ENCODE data around the gene OR52K1. TPM values are rescaled to one million over a fixed set of nuclear protein-coding genes. Genes with fewer than 3 reads are reported as not detected.
"Not testable (repeated sequence)": the region's sequence is repeated elsewhere in the genome, so short reads cannot be mapped to it uniquely, and the experiment has no call there.

Gene OR52K1
- total RNA-seq, 2 experiments from 2014 or later = not detected

DNA sequence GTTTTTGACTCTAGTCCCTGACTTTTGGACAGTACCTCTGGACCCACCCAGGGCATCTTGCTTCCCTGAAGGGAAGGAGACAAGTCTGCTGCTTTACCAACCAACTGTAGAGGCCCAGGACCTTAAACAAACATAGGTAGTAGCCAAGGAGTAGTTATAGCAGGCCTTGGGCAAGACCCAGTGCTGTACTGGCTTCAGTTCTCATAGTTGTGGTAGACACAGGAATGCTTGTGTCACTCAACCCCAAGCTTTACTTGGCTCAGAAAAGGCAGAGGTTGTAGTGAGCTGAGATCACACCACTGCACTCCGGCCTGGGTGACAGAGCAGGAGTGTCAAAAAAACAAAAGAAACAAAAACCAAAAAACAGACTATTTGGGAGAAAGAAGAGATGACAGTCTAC is 41.2 kb downstream of the OR52K1 start:
- POLR2A ChIA-PET = no interaction called here
- H3K27me3 ChIP-seq (ENCODE audit: control insufficient read depth in 1 of 2, insufficient read depth in 2 of 2, low read length in 2 of 2) = no peaks in the 10 kb centered on the region
- no peak overlapping the region for H3K27ac Mint-ChIP-seq
- no peaks in the 10 kb centered on the region for H3K4me1 Mint-ChIP-seq (ENCODE audit: low read depth)
- H3K4me3 ChIP-seq (ENCODE audit: low read length) = no peak overlapping the region
- peaks cover 45% of the 10 kb centered on the region for H3K27me3 Mint-ChIP-seq
- H3K9me3 Mint-ChIP-seq = no peaks in the 10 kb centered on the region
- no peaks in the 10 kb centered on the region for H3K36me3 ChIP-seq (ENCODE audit: insufficient read depth, low read length)
- no peak overlapping the region for H3K27ac ChIP-seq (ENCODE audit: low read depth in 1 of 2, low read length in 2 of 2)
- no peaks in the 10 kb centered on the region for H3K36me3 Mint-ChIP-seq (ENCODE audit: low read depth)
- DNase-seq = no peak
- TF ChIP-seq, protein P1, sequence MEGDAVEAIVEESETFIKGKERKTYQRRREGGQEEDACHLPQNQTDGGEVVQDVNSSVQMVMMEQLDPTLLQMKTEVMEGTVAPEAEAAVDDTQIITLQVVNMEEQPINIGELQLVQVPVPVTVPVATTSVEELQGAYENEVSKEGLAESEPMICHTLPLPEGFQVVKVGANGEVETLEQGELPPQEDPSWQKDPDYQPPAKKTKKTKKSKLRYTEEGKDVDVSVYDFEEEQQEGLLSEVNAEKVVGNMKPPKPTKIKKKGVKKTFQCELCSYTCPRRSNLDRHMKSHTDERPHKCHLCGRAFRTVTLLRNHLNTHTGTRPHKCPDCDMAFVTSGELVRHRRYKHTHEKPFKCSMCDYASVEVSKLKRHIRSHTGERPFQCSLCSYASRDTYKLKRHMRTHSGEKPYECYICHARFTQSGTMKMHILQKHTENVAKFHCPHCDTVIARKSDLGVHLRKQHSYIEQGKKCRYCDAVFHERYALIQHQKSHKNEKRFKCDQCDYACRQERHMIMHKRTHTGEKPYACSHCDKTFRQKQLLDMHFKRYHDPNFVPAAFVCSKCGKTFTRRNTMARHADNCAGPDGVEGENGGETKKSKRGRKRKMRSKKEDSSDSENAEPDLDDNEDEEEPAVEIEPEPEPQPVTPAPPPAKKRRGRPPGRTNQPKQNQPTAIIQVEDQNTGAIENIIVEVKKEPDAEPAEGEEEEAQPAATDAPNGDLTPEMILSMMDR (IDR thresholded peaks at IDR 0.05) = no peak
- H3K9me3 ChIP-seq (ENCODE audit: control insufficient read depth in 1 of 2, insufficient read depth in 1 of 2, low read length in 2 of 2) = no peaks in the 10 kb centered on the region
- no peaks in the 10 kb centered on the region for H3K4me1 ChIP-seq (ENCODE audit: insufficient read depth, low read length)
- CTCF ChIA-PET = no interaction called here
- ATAC-seq (ENCODE audit: poor library complexity) = no peak
- intact Hi-C loops (cut with DNase I, micrococcal nuclease) = no loop called here
- no peak overlapping the region for H3K4me3 Mint-ChIP-seq

DNA sequence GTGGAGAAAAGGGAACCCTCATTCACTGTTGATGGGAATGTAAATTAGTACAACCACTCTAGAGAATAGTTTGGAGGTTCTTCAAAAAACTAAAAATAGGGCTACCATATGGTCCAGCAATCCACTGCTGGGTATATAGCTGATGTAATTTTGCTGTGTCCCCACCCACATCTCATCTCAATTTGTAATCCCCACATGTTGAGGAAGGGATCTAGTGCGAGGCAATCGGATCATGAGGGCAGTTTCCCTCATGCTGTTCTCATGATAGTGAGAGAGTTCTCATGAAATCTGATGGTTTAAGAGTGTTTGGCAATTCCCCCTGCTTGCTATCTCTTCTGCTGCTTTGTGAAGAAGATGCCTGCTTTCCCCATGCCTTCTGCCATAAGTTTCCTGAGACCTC is 45.5 kb downstream of the OR52K1 start:
- no peak for DNase-seq
- intact Hi-C loops (cut with DNase I, micrococcal nuclease) = no loop called here
- peaks cover 38% of the 10 kb centered on the region for H3K27me3 Mint-ChIP-seq

DNA sequence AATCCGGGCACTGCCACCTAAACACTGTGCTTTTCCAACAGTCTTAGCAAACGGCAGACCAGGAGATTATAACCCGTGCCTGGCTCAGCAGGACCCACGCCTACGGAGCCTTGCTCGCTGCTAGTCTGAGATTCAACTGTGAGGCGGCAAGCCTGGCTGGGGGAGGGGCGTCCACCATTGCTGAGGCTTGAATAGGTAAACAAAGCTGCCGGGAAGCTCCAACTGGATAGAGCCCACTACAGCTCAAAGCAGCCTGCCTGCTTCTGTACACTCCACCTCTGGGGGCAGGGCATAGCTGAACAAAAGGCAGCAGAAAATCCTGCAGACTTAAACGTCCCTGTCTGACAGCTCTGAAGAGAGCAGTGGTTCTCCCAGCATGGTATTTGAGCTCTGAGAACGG is 49.2 kb downstream of the OR52K1 start:
- CTCF ChIA-PET; DNase-seq; H3K36me3 Mint-ChIP-seq (ENCODE audit: low read depth); intact Hi-C loops (cut with DNase I, micrococcal nuclease); H3K27ac Mint-ChIP-seq; ATAC-seq (ENCODE audit: poor library complexity); H3K4me1 Mint-ChIP-seq (ENCODE audit: low read depth); H3K4me1 ChIP-seq (ENCODE audit: insufficient read depth, low read length); H3K27ac ChIP-seq (ENCODE audit: low read depth in 1 of 2, low read length in 2 of 2); POLR2A ChIA-PET; H3K4me3 Mint-ChIP-seq; H3K36me3 ChIP-seq (ENCODE audit: insufficient read depth, low read length); H3K9me3 ChIP-seq (ENCODE audit: control insufficient read depth in 1 of 2, insufficient read depth in 1 of 2, low read length in 2 of 2); H3K27me3 ChIP-seq (ENCODE audit: control insufficient read depth in 1 of 2, insufficient read depth in 2 of 2, low read length in 2 of 2); H3K4me3 ChIP-seq (ENCODE audit: low read length); H3K9me3 Mint-ChIP-seq: not testable (repeated sequence)
- peaks cover 24% of the 10 kb centered on the region for H3K27me3 Mint-ChIP-seq

More for the DNA sequence above, 45.5 kb downstream of the OR52K1 start:
- Mint-ChIP-seq H3K27ac (no peak overlapping the region), H3K4me3 (no peak overlapping the region), H3K4me1 (ENCODE audit: low read depth) (no peaks in the 10 kb centered on the region), H3K36me3 (ENCODE audit: low read depth) (no peaks in the 10 kb centered on the region), H3K9me3 (no peaks in the 10 kb centered on the region)
- TF ChIP-seq, protein P1 (IDR thresholded peaks at IDR 0.05) = no peak
- ChIA-PET POLR2A (no interaction called here), CTCF (no interaction called here)
- Histone ChIP-seq H3K9me3 (ENCODE audit: control insufficient read depth in 1 of 2, insufficient read depth in 1 of 2, low read length in 2 of 2) (no peaks in the 10 kb centered on the region), H3K4me3 (ENCODE audit: low read length) (no peak overlapping the region), H3K36me3 (ENCODE audit: insufficient read depth, low read length) (no peaks in the 10 kb centered on the region), H3K27me3 (ENCODE audit: control insufficient read depth in 1 of 2, insufficient read depth in 2 of 2, low read length in 2 of 2) (peaks cover 0 to 8% of the 10 kb centered on the region in 2 experiments), H3K4me1 (ENCODE audit: insufficient read depth, low read length) (no peaks in the 10 kb centered on the region), H3K27ac (ENCODE audit: low read depth in 1 of 2, low read length in 2 of 2) (no peak overlapping the region)
- ATAC-seq (ENCODE audit: poor library complexity) = no peak

DNA sequence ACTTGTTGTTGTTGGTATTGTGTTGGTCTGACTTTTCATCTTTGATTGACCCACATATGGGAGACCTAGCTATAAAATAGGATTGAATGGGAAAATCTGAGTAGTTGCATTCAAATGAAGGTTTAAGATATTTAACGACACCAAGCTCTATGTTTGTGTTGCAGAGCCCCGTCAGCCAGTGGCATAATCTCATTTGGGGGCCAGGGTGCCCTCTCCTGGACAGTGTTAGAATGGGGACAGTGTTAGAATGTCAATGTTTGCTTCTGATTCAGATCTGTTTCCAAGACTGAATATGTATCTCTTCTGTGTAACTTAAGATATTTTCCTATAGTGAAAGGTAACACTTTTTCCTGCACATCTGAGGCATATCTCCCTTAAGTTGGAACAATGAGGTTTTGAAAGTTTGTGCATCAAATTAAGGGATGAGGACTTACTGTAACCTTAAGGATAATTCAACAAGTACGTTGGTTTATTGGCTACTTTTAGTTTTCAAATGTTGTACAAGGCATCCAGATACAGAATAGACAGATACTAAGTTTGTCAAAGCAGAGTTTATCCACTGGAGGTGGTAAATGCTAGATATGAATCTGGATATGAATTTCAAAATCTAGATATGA is 57.3 kb downstream of the OR52K1 start:
- Histone ChIP-seq H3K27ac (ENCODE audit: low read depth in 1 of 2, low read length in 2 of 2) (no peak overlapping the region), H3K27me3 (ENCODE audit: control insufficient read depth in 1 of 2, insufficient read depth in 2 of 2, low read length in 2 of 2) (no peaks in the 10 kb centered on the region), H3K36me3 (ENCODE audit: insufficient read depth, low read length) (no peaks in the 10 kb centered on the region), H3K9me3 (ENCODE audit: control insufficient read depth in 1 of 2, insufficient read depth in 1 of 2, low read length in 2 of 2) (no peaks in the 10 kb centered on the region), H3K4me1 (ENCODE audit: insufficient read depth, low read length) (no peaks in the 10 kb centered on the region), H3K4me3 (ENCODE audit: low read length) (no peak overlapping the region)
- ATAC-seq (ENCODE audit: poor library complexity) (peak; percentile 59), DNase-seq (peak in 13 of 14 experiments; percentile 11 to 64 (median 33))
- Mint-ChIP-seq H3K4me3 (no peak overlapping the region), H3K4me1 (ENCODE audit: low read depth) (no peaks in the 10 kb centered on the region), H3K27ac (no peak overlapping the region), H3K36me3 (ENCODE audit: low read depth) (no peaks in the 10 kb centered on the region), H3K27me3 (peaks cover 25% of the 10 kb centered on the region), H3K9me3 (no peaks in the 10 kb centered on the region)
- POLR2A ChIA-PET = no interaction called here
- intact Hi-C loops (cut with DNase I, micrococcal nuclease) = loop anchor here (1.0 kb wide), 1 partner anchor 352 kb away; no protein-coding TSS in a partner anchor
- TF ChIP-seq, protein P1 (IDR thresholded peaks at IDR 0.05) = peak; percentile 59
- CTCF ChIA-PET = interaction anchor here (0.9 to 4.3 kb wide), 2 partner anchors 352 to 355 kb away, joined by 3 to 25 read pairs; no protein-coding TSS in a partner anchor
